K562 (cell line): ENCODE measurements around the gene TMOD2. TPM values are rescaled to one million over a fixed set of nuclear protein-coding genes. Genes with fewer than 3 reads are reported as not detected.

ENCODE experiments used
- ARID2 ChIP-seq: fragments of 450-650 bp; IDR thresholded peaks from 2 replicates; pipeline ENCODE4 v1.6.1; 2017; ENCODE audit warnings: antibody characterized with exemption, mild to moderate bottlenecking
- CC2D1A ChIP-seq: fragments of 450-650 bp; IDR thresholded peaks from 2 replicates; pipeline ENCODE4 v1.6.1; 2017; ENCODE audit warnings: mild to moderate bottlenecking
- CTBP1 ChIP-seq: fragments of 450-650 bp; IDR thresholded peaks from 2 replicates; pipeline ENCODE4 v1.6.1; 2016; ENCODE audit warnings: borderline replicate concordance
- CXXC5 ChIP-seq: fragments of 250-450 bp; sonication (Bioruptor Pico); IDR thresholded peaks from 2 replicates; pipeline ENCODE4 v1.8.0; 2022; ENCODE audit warnings: inconsistent platforms, mild to moderate bottlenecking, moderate library complexity
- FOXK2 ChIP-seq, 2 experiments: fragments of 450-650 bp; IDR thresholded peaks in 1 of 2; conservative IDR thresholded peaks in 1 of 2; 2 replicates each; pipeline ENCODE4 v1.6.1; 2016; ENCODE audit warnings: low read depth in 2 of 2, mild to moderate bottlenecking in 1 of 2
- GATA2 ChIP-seq: sonication (generic); formaldehyde crosslinking; IDR thresholded peaks from 2 replicates; pipeline ENCODE4 v1.4.0; 2020; ENCODE audit warnings: mild to moderate bottlenecking, missing genetic modification reagents
- GATAD2A ChIP-seq: fragments of 450-650 bp; IDR thresholded peaks from 2 replicates; pipeline ENCODE4 v1.6.1; 2017
- MAFG ChIP-seq: fragments of 450-650 bp; conservative IDR thresholded peaks from 2 replicates; pipeline ENCODE4 v1.6.1; 2016; ENCODE audit warnings: missing genetic modification characterization, missing compliant biosample characterization
- REST ChIP-seq, 2 experiments: fragments of 450-650 bp; formaldehyde crosslinking in 1 of 2; IDR thresholded peaks; 2 replicates each; pipeline versions ENCODE4 v1.4.0 to v1.6.1; 2014 to 2020; ENCODE audit warnings: mild to moderate bottlenecking in 2 of 2, borderline replicate concordance in 1 of 2, low read depth in 1 of 2
- polyA plus RNA-seq, 8 experiments: library from polyadenylated mRNA; depleted of rRNA in 4 of 8; stranded (reverse) in 5 of 8; unstranded in 3 of 8; fragments of >200 nt; fragmentation: Nextera tagmentation in 2 of 8; fragmentation: Illumina TruSeq in 1 of 8; extraction: Ambion mirVana in 2 of 8; extraction: Trizol in 1 of 8; gene quantifications; 2 replicates each; pipeline versions ENCODE4 v1.2.1 to v1.2.3, GENCODE V29; 2011 to 2014; ENCODE audit warnings: inconsistent platforms in 1 of 8, missing spikeins in 1 of 8
- total RNA-seq, 7 experiments: library from RNA; depleted of rRNA in 6 of 7; stranded (reverse); fragments of >200 nt in 6 of 7; fragmentation: Illumina TruSeq in 2 of 7; extraction: Trizol in 2 of 7; gene quantifications; 2 replicates each; pipeline versions ENCODE4 v1.2.1 to v1.2.3, GENCODE V29; 2011 to 2021; ENCODE audit warnings: low replicate concordance in 1 of 7
- TF ChIP-seq, protein P1 (sequence below): sonication (generic); formaldehyde crosslinking; IDR thresholded peaks from 2 replicates; pipeline ENCODE4 v1.8.1; 2023; ENCODE audit warnings: mild to moderate bottlenecking, missing genetic modification reagents

Gene TMOD2
- total and polyA plus RNA-seq, 9 of the 15 experiments (the other 6 are each of a cell fraction or from before 2014, with no cell fraction given), result 0.49 to 3.8 (median 3.0) TPM

DNA sequence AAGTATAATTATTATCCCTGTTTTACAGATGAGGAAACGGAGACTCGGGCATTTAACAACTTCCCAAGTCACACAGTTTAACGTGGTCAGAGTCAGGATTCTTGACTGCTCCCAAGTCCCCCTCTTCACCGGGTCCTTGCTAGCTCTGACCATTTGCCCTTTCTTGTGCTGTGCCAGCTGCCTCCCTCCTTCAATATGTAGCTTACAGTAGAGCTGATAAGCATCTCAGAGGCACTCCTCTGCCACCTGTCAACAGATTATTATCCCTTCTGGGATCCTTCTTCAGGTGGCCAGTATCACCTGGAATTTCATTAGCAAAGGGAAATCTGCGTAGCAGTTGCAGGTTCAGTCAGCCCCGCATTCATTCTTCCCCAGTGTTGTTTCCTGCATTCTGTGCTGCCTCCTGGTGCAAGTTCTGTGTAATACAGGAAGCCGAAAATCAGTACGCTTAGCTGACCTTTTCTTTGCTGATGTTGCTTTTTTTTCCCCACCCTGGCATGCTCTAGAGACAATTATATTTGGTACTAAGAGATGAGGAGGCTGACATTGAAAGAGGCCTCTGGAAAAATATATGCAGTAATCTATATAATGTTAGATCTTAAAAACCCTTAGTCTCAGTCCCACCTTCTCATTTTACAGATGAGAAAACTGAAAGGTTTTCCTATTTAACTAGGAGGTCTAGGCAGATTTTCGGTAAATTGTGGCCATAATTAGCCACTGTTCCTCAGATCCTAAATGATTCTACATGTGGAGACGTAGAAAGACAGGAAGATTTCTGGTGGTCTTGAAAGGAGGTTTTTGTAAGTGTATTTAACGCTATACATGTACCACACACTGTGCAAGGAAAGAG, 24.8 kb downstream of the TMOD2 start (continued):
- peak; percentile 91 for TF ChIP-seq REST (IDR thresholded peaks at IDR 0.05; ENCODE audit: borderline replicate concordance)
- TF ChIP-seq REST (CRISPR knock-in tag; IDR thresholded peaks at IDR 0.05; ENCODE audit: low read depth), result no peak
- TF ChIP-seq ARID2, result peak; percentile 90
- TF ChIP-seq, protein P1, sequence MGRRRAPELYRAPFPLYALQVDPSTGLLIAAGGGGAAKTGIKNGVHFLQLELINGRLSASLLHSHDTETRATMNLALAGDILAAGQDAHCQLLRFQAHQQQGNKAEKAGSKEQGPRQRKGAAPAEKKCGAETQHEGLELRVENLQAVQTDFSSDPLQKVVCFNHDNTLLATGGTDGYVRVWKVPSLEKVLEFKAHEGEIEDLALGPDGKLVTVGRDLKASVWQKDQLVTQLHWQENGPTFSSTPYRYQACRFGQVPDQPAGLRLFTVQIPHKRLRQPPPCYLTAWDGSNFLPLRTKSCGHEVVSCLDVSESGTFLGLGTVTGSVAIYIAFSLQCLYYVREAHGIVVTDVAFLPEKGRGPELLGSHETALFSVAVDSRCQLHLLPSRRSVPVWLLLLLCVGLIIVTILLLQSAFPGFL, result no peak
- TF ChIP-seq CXXC5 (CRISPR knock-in tag), result peak; percentile 33; the same call in 1 of the 2 replicates
- TF ChIP-seq FOXK2 (conservative IDR thresholded peaks at IDR 0.05 in 1 of 2, IDR thresholded peaks at IDR 0.05 in 1 of 2; ENCODE audit: low read depth in 2 of 2), result no peak
- peak; percentile 91 for TF ChIP-seq MAFG (tag)
- peak; percentile 33; the same call in 1 of the 2 replicates for TF ChIP-seq GATAD2A
- TF ChIP-seq GATA2 (CRISPR knock-in tag), result peak; percentile 45; the same call in 1 of the 2 replicates
- TF ChIP-seq CTBP1, result 0 out of 2 replicates have a peak, but pooled peaks have one; percentile 17
- TF ChIP-seq CC2D1A, result peak; percentile 59; the same call in 1 of the 2 replicates
